ENCODE measurements around the gene ATXN1. TPM values are rescaled to one million over a fixed set of nuclear protein-coding genes. Genes with fewer than 3 reads are reported as not detected.
A peak's percentile ranks its signal among the peaks of the same experiment; 100 is the strongest.

Gene ATXN1
- polyA plus RNA-seq, 1 of the 3 experiments (the other 2 are of a cell fraction): 7.9 TPM

DNA sequence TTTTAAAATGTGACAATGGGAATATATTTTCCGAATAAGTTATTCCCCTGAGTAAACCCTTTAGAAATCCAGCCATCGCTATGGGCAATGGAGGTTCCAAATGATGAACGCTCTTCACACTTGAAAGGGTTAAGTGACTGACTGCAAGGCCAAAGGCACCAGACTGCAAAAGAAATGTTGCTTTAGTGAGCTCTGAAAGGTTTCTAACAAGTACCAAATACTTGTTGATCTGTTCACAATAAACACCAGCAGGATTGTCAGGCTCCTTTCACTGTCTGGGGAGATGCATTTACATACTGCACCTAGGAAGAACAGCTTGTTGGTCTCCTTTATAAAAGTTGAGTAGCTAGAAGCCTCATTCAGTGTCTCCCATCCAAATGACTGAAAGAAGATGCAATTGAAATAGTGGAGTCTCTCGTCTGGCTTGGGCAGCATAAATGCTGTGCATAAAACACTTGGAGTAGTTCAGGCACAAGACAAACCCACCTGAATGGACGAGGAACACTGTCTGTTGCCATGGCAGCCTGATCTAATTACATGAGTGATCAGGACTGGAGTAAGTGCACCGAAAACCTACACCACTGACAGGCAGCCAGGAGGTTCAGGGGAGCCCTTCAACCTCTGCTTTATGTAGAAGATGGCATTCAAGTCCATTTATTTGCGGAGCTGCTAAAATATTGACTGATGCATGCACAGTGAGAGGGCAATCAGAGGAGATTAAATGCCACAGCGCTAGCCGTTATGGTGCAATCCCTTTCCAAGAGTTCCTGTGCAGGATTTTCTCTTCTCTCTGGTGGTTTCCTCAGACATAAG is 2.9 kb downstream of the ATXN1 start:
- TF ChIP-seq, protein P1, sequence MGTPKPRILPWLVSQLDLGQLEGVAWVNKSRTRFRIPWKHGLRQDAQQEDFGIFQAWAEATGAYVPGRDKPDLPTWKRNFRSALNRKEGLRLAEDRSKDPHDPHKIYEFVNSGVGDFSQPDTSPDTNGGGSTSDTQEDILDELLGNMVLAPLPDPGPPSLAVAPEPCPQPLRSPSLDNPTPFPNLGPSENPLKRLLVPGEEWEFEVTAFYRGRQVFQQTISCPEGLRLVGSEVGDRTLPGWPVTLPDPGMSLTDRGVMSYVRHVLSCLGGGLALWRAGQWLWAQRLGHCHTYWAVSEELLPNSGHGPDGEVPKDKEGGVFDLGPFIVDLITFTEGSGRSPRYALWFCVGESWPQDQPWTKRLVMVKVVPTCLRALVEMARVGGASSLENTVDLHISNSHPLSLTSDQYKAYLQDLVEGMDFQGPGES (IDR thresholded peaks at IDR 0.05; ENCODE audit: low read depth, low read length): no peak
- TF ChIP-seq USF2 (IDR thresholded peaks at IDR 0.05; ENCODE audit: borderline replicate concordance, low read depth, low read length) (no peak), POLR2AphosphoS5 (IDR thresholded peaks at IDR 0.05; ENCODE audit: low read depth, low read length) (0 out of 2 replicates have a peak, but pooled peaks have one; percentile 21), ELF1 (IDR thresholded peaks at IDR 0.05) (no peak), NRF1 (IDR thresholded peaks at IDR 0.05; ENCODE audit: low read depth, low read length) (no peak)
- TF ChIP-seq, protein P2, sequence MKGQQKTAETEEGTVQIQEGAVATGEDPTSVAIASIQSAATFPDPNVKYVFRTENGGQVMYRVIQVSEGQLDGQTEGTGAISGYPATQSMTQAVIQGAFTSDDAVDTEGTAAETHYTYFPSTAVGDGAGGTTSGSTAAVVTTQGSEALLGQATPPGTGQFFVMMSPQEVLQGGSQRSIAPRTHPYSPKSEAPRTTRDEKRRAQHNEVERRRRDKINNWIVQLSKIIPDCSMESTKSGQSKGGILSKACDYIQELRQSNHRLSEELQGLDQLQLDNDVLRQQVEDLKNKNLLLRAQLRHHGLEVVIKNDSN (IDR thresholded peaks at IDR 0.05; ENCODE audit: borderline replicate concordance, low read depth): no peak
- TF ChIP-seq, protein P3, sequence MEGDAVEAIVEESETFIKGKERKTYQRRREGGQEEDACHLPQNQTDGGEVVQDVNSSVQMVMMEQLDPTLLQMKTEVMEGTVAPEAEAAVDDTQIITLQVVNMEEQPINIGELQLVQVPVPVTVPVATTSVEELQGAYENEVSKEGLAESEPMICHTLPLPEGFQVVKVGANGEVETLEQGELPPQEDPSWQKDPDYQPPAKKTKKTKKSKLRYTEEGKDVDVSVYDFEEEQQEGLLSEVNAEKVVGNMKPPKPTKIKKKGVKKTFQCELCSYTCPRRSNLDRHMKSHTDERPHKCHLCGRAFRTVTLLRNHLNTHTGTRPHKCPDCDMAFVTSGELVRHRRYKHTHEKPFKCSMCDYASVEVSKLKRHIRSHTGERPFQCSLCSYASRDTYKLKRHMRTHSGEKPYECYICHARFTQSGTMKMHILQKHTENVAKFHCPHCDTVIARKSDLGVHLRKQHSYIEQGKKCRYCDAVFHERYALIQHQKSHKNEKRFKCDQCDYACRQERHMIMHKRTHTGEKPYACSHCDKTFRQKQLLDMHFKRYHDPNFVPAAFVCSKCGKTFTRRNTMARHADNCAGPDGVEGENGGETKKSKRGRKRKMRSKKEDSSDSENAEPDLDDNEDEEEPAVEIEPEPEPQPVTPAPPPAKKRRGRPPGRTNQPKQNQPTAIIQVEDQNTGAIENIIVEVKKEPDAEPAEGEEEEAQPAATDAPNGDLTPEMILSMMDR (IDR thresholded peaks at IDR 0.05): no peak
- ChIA-PET POLR2A (no interaction called here), CTCF (interaction anchor here (0.6 to 2.8 kb wide), 8 partner anchors 13 to 426 kb away, joined by 3 to 20 read pairs (median 3); no protein-coding TSS in a partner anchor)
- H3K9me2 ChIP-seq: no peaks in the 10 kb centered on the region
- no peak for DNase-seq
- H3K27me3 ChIP-seq (ENCODE audit: insufficient read depth): no peaks in the 10 kb centered on the region
- H3F3A ChIP-seq (replicated peaks; ENCODE audit: insufficient read depth): peaks cover 19% of the 10 kb centered on the region
- peak overlapping the region; percentile 94; the same call in 1 of the 2 replicates for H3K9ac ChIP-seq
- H2AFZ ChIP-seq (ENCODE audit: low read depth): no peak overlapping the region
- peak overlapping the region; percentile 36 to 90; a peak in 3 of 4 replicates for H3K27ac ChIP-seq (ENCODE audit: low read depth in 2 of 2, low read length in 1 of 2)
- peaks cover 30% of the 10 kb centered on the region for H4K20me1 ChIP-seq (ENCODE audit: insufficient read depth)
- WGBS (ENCODE audit: low lambda C conversion rate): 54% methylated on average over 9 of the region's 9 CpGs
- H3K9me3 ChIP-seq: no peaks in the 10 kb centered on the region
- peak overlapping the region; percentile 83 for H3K4me2 ChIP-seq
- H3K79me2 ChIP-seq (ENCODE audit: insufficient read depth): peaks cover 81% of the 10 kb centered on the region
- H3K4me1 ChIP-seq (ENCODE audit: control insufficient read depth in 1 of 2, insufficient read depth in 2 of 2, low read depth in 1 of 2, low read length in 1 of 2): peaks cover 12 to 19% of the 10 kb centered on the region in 2 experiments; a peak in 3 of 4 replicates
- H3K4me3 ChIP-seq (ENCODE audit: low read depth in 2 of 2, low read length in 1 of 2): peak overlapping the region; percentile 58 to 81; a peak in 3 of 4 replicates
- H3K36me3 ChIP-seq (replicated peaks in 1 of 2; ENCODE audit: control insufficient read depth in 1 of 2, insufficient read depth in 2 of 2, low read length in 1 of 2): peaks cover 1 to 7% of the 10 kb centered on the region in 2 experiments

- Histone ChIP-seq H3K4me2 (peak overlapping the region; percentile 25; the same call in 1 of the 2 replicates), H3K27me3 (ENCODE audit: insufficient read depth) (no peaks in the 10 kb centered on the region), H3K4me3 (ENCODE audit: low read depth in 2 of 2, low read length in 1 of 2) (no peak overlapping the region), H3F3A (replicated peaks; ENCODE audit: insufficient read depth) (peaks cover 18% of the 10 kb centered on the region), H3K4me1 (ENCODE audit: control insufficient read depth in 1 of 2, insufficient read depth in 2 of 2, low read depth in 1 of 2, low read length in 1 of 2) (peaks cover 8 to 25% of the 10 kb centered on the region in 2 experiments; a peak in 3 of 4 replicates), H3K27ac (ENCODE audit: low read depth in 2 of 2, low read length in 1 of 2) (peak overlapping the region in 1 of 2 experiments; percentile 16; a peak in 2 of 4 replicates), H3K9me2 (no peaks in the 10 kb centered on the region), H3K79me2 (ENCODE audit: insufficient read depth) (peaks cover 84% of the 10 kb centered on the region), H3K36me3 (replicated peaks in 1 of 2; ENCODE audit: control insufficient read depth in 1 of 2, insufficient read depth in 2 of 2, low read length in 1 of 2) (peaks cover 4 to 7% of the 10 kb centered on the region in 2 experiments), H2AFZ (ENCODE audit: low read depth) (no peak overlapping the region), H3K9me3 (no peaks in the 10 kb centered on the region), H3K9ac (no peak overlapping the region), H4K20me1 (ENCODE audit: insufficient read depth) (peaks cover 30% of the 10 kb centered on the region)
- DNase-seq: no peak
- 40% methylated on average over 1 of the region's 1 CpG for WGBS (ENCODE audit: low lambda C conversion rate)
- POLR2A ChIA-PET: no interaction called here
- CTCF ChIA-PET: interaction anchor here (0.9 to 2.8 kb wide), 6 partner anchors 14 to 426 kb away, joined by 3 to 20 read pairs (median 4); no protein-coding TSS in a partner anchor
- no peak for TF ChIP-seq MXI1 (IDR thresholded peaks at IDR 0.05; ENCODE audit: low read depth, low read length)
- TF ChIP-seq TEAD4 (IDR thresholded peaks at IDR 0.05; ENCODE audit: borderline replicate concordance, insufficient read depth): no peak
- no peak for TF ChIP-seq MAX (IDR thresholded peaks at IDR 0.05; ENCODE audit: low read depth)
- no peak for TF ChIP-seq ELF1 (IDR thresholded peaks at IDR 0.05)
- no peak for TF ChIP-seq MEF2A (IDR thresholded peaks at IDR 0.05; ENCODE audit: borderline replicate concordance, low read depth)
- TF ChIP-seq POLR2AphosphoS5 (IDR thresholded peaks at IDR 0.05; ENCODE audit: low read depth, low read length): no peak
- TF ChIP-seq RFX5 (IDR thresholded peaks at IDR 0.05; ENCODE audit: low read length): no peak
- no peak for TF ChIP-seq CHD2 (IDR thresholded peaks at IDR 0.05; ENCODE audit: low read length, partially characterized antibody)
- no peak for TF ChIP-seq GATA2 (CRISPR knock-in tag; IDR thresholded peaks at IDR 0.05)
- no peak for TF ChIP-seq EP300 (IDR thresholded peaks at IDR 0.05; ENCODE audit: borderline replicate concordance in 1 of 2, low read depth in 1 of 2, low read length in 1 of 2)
- no peak for TF ChIP-seq EZH2phosphoT487 (IDR thresholded peaks at IDR 0.05; ENCODE audit: borderline replicate concordance, low read depth)
- no peak for TF ChIP-seq FOXM1 (IDR thresholded peaks at IDR 0.05; ENCODE audit: low read depth)
Observed at GRCh38 chr6:16757332-16757731, 3.9 kb downstream of the ATXN1 start.

Data from SK-N-SH (cell line).